Neural cell (in vitro differentiated cells): ENCODE data around the gene TMEM225.

ENCODE experiments used
- EP300 ChIP-seq: fragments of 450-650 bp; conservative IDR thresholded peaks from 2 replicates; pipeline ENCODE4 v1.6.1; 2014; ENCODE audit warnings: antibody characterized with exemption, mild to moderate bottlenecking, moderate library complexity; ENCODE audit not compliant: poor library complexity, severe bottlenecking
- EZH2 ChIP-seq: fragments of 200-600, 300-800 bp; shearing (Covaris generic), sonication (generic); IDR thresholded peaks from 2 replicates; pipeline ENCODE4 v1.6.1; 2014; ENCODE audit warnings: antibody characterized with exemption, low read length, borderline replicate concordance, mild to moderate bottlenecking; ENCODE audit not compliant: insufficient read depth, poor library complexity, severe bottlenecking
- POLR2AphosphoS5 ChIP-seq: IDR thresholded peaks from 2 replicates; pipeline ENCODE4 v1.6.1; 2012
- RAD21 ChIP-seq: fragments of 450-650 bp; conservative IDR thresholded peaks from 2 replicates; pipeline ENCODE4 v1.6.1; 2014; ENCODE audit warnings: antibody characterized with exemption, mild to moderate bottlenecking, moderate library complexity
- TAF1 ChIP-seq: IDR thresholded peaks from 2 replicates; pipeline ENCODE4 v1.6.1; 2012; ENCODE audit warnings: low read depth
- TF ChIP-seq, protein P1 (sequence below): fragments of 450-650 bp; IDR thresholded peaks from 2 replicates; pipeline ENCODE4 v1.5.1; 2014; ENCODE audit warnings: antibody characterized with exemption, mild to moderate bottlenecking, moderate library complexity; ENCODE audit not compliant: poor library complexity, severe bottlenecking

DNA sequence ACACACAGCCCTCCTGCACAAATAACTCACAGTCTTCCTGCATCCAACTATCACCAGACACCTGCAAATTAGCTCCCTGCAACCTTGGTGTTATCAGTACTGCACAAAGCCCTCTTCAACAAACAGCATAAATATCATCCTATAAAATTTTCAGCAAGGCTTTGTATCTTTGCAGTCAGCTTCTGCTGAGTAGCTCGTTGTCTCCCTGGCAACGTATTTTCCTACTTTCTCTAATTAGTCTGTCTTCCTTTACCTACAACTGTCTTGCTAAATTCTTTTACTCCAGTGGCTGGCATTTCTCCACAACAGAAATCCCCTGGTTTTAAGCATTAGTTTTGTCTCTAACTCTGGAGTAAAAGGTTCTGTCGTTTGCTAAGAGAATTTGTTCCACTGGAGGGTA, 20.4 kb upstream of the TMEM225 start:
- TF ChIP-seq POLR2AphosphoS5, result no peak
- TF ChIP-seq TAF1, result no peak
- TF ChIP-seq, protein P1, sequence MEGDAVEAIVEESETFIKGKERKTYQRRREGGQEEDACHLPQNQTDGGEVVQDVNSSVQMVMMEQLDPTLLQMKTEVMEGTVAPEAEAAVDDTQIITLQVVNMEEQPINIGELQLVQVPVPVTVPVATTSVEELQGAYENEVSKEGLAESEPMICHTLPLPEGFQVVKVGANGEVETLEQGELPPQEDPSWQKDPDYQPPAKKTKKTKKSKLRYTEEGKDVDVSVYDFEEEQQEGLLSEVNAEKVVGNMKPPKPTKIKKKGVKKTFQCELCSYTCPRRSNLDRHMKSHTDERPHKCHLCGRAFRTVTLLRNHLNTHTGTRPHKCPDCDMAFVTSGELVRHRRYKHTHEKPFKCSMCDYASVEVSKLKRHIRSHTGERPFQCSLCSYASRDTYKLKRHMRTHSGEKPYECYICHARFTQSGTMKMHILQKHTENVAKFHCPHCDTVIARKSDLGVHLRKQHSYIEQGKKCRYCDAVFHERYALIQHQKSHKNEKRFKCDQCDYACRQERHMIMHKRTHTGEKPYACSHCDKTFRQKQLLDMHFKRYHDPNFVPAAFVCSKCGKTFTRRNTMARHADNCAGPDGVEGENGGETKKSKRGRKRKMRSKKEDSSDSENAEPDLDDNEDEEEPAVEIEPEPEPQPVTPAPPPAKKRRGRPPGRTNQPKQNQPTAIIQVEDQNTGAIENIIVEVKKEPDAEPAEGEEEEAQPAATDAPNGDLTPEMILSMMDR, result no peak
- TF ChIP-seq EZH2, result no peak
- TF ChIP-seq EP300, result no peak
- TF ChIP-seq RAD21, result no peak
